CD14-positive monocyte (primary cell): ENCODE results near the gene MARCHF3. TPM values are rescaled to one million over a fixed set of nuclear protein-coding genes. Genes with fewer than 3 reads are reported as not detected.

Experiments
- DNase-seq, 3 donors: peaks; one replicate each; pipeline ENCODE4 v3.0.0-alpha.2; 2011 to 2022
- H2AFZ ChIP-seq: 2 replicates; pipeline ENCODE4 v1.6.0; 2012; ENCODE audit warnings: mild to moderate bottlenecking, low read depth, low read length, inconsistent platforms; ENCODE audit not compliant: insufficient read depth, poor library complexity, severe bottlenecking
- H3K27ac ChIP-seq, 2 donors: 1 replicate in 1 of 2; 2 replicates in 1 of 2; pipeline ENCODE4 v1.5.1; 2012 to 2013; ENCODE audit warnings: low read length in 2 of 2, control low read depth in 1 of 2, inconsistent platforms in 1 of 2, low read depth in 1 of 2, mild to moderate bottlenecking in 1 of 2
- H3K27me3 ChIP-seq, 2 donors: one replicate each; pipeline versions ENCODE4 v1.6.0 to v1.6.1; 2011 to 2013; ENCODE audit warnings: low read length in 2 of 2; ENCODE audit not compliant: control insufficient read depth in 2 of 2, insufficient read depth in 2 of 2
- H3K36me3 ChIP-seq, 2 donors: replicated peaks in 1 of 2; 1 replicate in 1 of 2; 2 replicates in 1 of 2; pipeline versions ENCODE4 v1.5.1 to v1.6.1; 2012 to 2013; ENCODE audit warnings: low read length in 2 of 2, control low read depth in 1 of 2, inconsistent platforms in 1 of 2, mild to moderate bottlenecking in 1 of 2; ENCODE audit not compliant: insufficient read depth in 2 of 2, control insufficient read depth in 1 of 2
- H3K4me1 ChIP-seq, 2 donors: 1 replicate in 1 of 2; 2 replicates in 1 of 2; pipeline versions ENCODE4 v1.5.1 to v1.6.1; 2012 to 2013; ENCODE audit warnings: low read length in 2 of 2, control low read depth in 1 of 2, inconsistent platforms in 1 of 2, mild to moderate bottlenecking in 1 of 2, moderate library complexity in 1 of 2; ENCODE audit not compliant: insufficient read depth in 2 of 2, control insufficient read depth in 1 of 2
- H3K4me2 ChIP-seq: replicated peaks from 2 replicates; pipeline ENCODE3; 2012; ENCODE audit warnings: low read length, moderate library complexity, mild to moderate bottlenecking; ENCODE audit not compliant: poor library complexity, severe bottlenecking; ENCODE audit errors: extremely low read depth
- H3K4me3 ChIP-seq, 3 experiments: fragments of 200-600 bp in 1 of 3; sonication (generic) in 1 of 3; replicated peaks in 1 of 3; 1 replicate in 2 of 3; 2 replicates in 1 of 3; pipeline ENCODE4 v1.5.1; 2011 to 2013; ENCODE audit warnings: low read length in 3 of 3, mild to moderate bottlenecking in 3 of 3, control low read depth in 2 of 3, low read depth in 2 of 3, inconsistent platforms in 1 of 3, moderate library complexity in 1 of 3
- H3K79me2 ChIP-seq: 2 replicates; pipeline ENCODE4 v1.6.0; 2012; ENCODE audit warnings: mild to moderate bottlenecking, control low read depth, inconsistent platforms, low read length, moderate library complexity; ENCODE audit not compliant: insufficient read depth
- H3K9ac ChIP-seq: 2 replicates; pipeline ENCODE4 v1.6.0; 2017; ENCODE audit warnings: low read length, mild to moderate bottlenecking; ENCODE audit not compliant: insufficient read depth, poor library complexity, severe bottlenecking
- H3K9me3 ChIP-seq, 2 donors: replicated peaks in 1 of 2; 1 replicate in 1 of 2; 2 replicates in 1 of 2; pipeline versions ENCODE4 v1.5.1 to v1.6.1; 2012 to 2013; ENCODE audit warnings: low read length in 2 of 2, control low read depth in 1 of 2; ENCODE audit not compliant: control insufficient read depth in 1 of 2, insufficient read depth in 1 of 2
- H4K20me1 ChIP-seq: 2 replicates; pipeline ENCODE4 v1.6.0; 2012; ENCODE audit warnings: mild to moderate bottlenecking, low read length, control low read depth, moderate library complexity; ENCODE audit not compliant: insufficient read depth
- H3K27ac Mint-ChIP-seq, 7 donors: one replicate each; pipeline ENCODE4 v1.8.0; 2020; ENCODE audit warnings: mild to moderate bottlenecking in 7 of 7, mixed read lengths in 7 of 7, moderate library complexity in 6 of 7, inconsistent platforms in 2 of 7
- H3K27me3 Mint-ChIP-seq, 3 donors: one replicate each; pipeline ENCODE4 v1.8.0; 2021 to 2022; ENCODE audit warnings: low read depth in 3 of 3, mild to moderate bottlenecking in 3 of 3, mixed read lengths in 3 of 3, moderate library complexity in 3 of 3, inconsistent platforms in 1 of 3
- H3K36me3 Mint-ChIP-seq, 2 donors: one replicate each; pipeline ENCODE4 v1.8.0; 2020; ENCODE audit warnings: mixed read lengths in 2 of 2, inconsistent platforms in 1 of 2, mild to moderate bottlenecking in 1 of 2
- H3K4me1 Mint-ChIP-seq: one replicate; pipeline ENCODE4 v1.8.0; 2020; ENCODE audit warnings: mild to moderate bottlenecking, mixed read lengths
- H3K4me3 Mint-ChIP-seq, 2 donors: one replicate each; pipeline ENCODE4 v1.8.0; 2020; ENCODE audit warnings: mild to moderate bottlenecking in 2 of 2, mixed read lengths in 2 of 2, moderate library complexity in 1 of 2
- H3K9me3 Mint-ChIP-seq, 7 donors: one replicate each; pipeline ENCODE4 v1.8.0; 2020 to 2022; ENCODE audit warnings: mixed read lengths in 7 of 7, mild to moderate bottlenecking in 6 of 7, moderate library complexity in 6 of 7, inconsistent platforms in 2 of 7
- CTCF ChIP-seq: fragments of 200-600 bp; IDR thresholded peaks from one replicate; pipeline ENCODE4 v1.8.0; 2022; ENCODE audit warnings: antibody characterized with exemption, mild to moderate bottlenecking
- WGBS: methylation state at CpG from one replicate; pipeline ENCODE4 v1.1.5; 2013; ENCODE audit warnings: missing lambda C conversion rate; ENCODE audit not compliant: insufficient coverage; 5-methylcytosine and 5-hydroxymethylcytosine counted together
- intact Hi-C, 2 donors: fragments of 100-400 bp; cut with micrococcal nuclease; formaldehyde crosslinking; loops; one replicate each; pipeline versions ENCODE4 v1.15.0 to v1.15.1; 2023
- polyA plus RNA-seq, 3 donors: library from polyadenylated mRNA; depleted of rRNA in 1 of 3; unstranded in 2 of 3; stranded (reverse) in 1 of 3; fragments of 300-500 nt in 2 of 3; fragments of >200 nt in 1 of 3; fragmentation: Illumina TruSeq in 2 of 3; gene quantifications; 1 replicate in 2 of 3; 2 replicates in 1 of 3; pipeline ENCODE4 v1.2.3, GENCODE V29; 2012 to 2021

The MARCHF3 gene
- polyA plus RNA-seq, 3 donors, result 0.88 to 1.6 (median 0.96) TPM

GRCh38 chr5:127008300-127008975 is 21.9 kb downstream of the MARCHF3 start:
- no peak for TF ChIP-seq CTCF
- no CpG with 5 or more reads among the region's 6 CpGs for WGBS
- Histone ChIP-seq H3K9ac (no peak overlapping the region), H3K4me1 (no peaks in the 10 kb centered on the region), H2AFZ (no peak overlapping the region), H3K9me3 (no peaks in the 10 kb centered on the region), H3K27me3 (no peaks in the 10 kb centered on the region), H3K27ac (no peak overlapping the region), H3K4me2 (no peak overlapping the region), H4K20me1 (no peaks in the 10 kb centered on the region), H3K79me2 (no peaks in the 10 kb centered on the region), H3K36me3 (no peaks in the 10 kb centered on the region), H3K4me3 (no peak overlapping the region)
- Mint-ChIP-seq H3K4me1 (peaks cover 2% of the 10 kb centered on the region), H3K9me3 (peaks cover 0 to under 1% (median 0%) of the 10 kb centered on the region in 7 donors), H3K27ac (no peak overlapping the region), H3K27me3 (no peaks in the 10 kb centered on the region), H3K36me3 (no peaks in the 10 kb centered on the region), H3K4me3 (no peak overlapping the region)
- no peak for DNase-seq
- intact Hi-C loops, result no loop called here

- no peak overlapping the region for H2AFZ ChIP-seq
- intact Hi-C loops, result no loop called here
- H3K4me1 Mint-ChIP-seq, result no peaks in the 10 kb centered on the region
These were observed 22.8 kb downstream of the MARCHF3 start for GRCh38 chr5:127007522-127007921.

More at GRCh38 chr5:127007522-127007921, 22.8 kb downstream of the MARCHF3 start:
- no peaks in the 10 kb centered on the region for H3K9me3 ChIP-seq
- Mint-ChIP-seq H3K36me3 (no peaks in the 10 kb centered on the region), H3K9me3 (peaks cover 0 to 4% (median 0%) of the 10 kb centered on the region in 7 donors), H3K27me3 (no peaks in the 10 kb centered on the region), H3K27ac (no peak overlapping the region), H3K4me3 (no peak overlapping the region)
- H3K27ac ChIP-seq, result no peak overlapping the region
- H3K27me3 ChIP-seq, result no peaks in the 10 kb centered on the region
- no CpG with 5 or more reads among the region's 1 CpG for WGBS
- no peak overlapping the region for H3K9ac ChIP-seq
- H3K4me3 ChIP-seq, result no peak overlapping the region
- H4K20me1 ChIP-seq, result no peaks in the 10 kb centered on the region
- no peak for DNase-seq
- TF ChIP-seq CTCF, result no peak
- H3K4me2 ChIP-seq, result no peak overlapping the region
- no peaks in the 10 kb centered on the region for H3K79me2 ChIP-seq
- no peaks in the 10 kb centered on the region for H3K4me1 ChIP-seq
- no peaks in the 10 kb centered on the region for H3K36me3 ChIP-seq
